GM15510 (cell line): Measurements from ENCODE around the gene SLC7A4.
A peak's percentile ranks its signal among the peaks of the same experiment; 100 is the strongest.

Experiments
- POLR2A ChIP-seq: IDR thresholded peaks from 3 replicates; pipeline ENCODE4 v1.6.1; 2011; ENCODE audit warnings: borderline replicate concordance; ENCODE audit not compliant: insufficient read length; ENCODE audit errors: extremely low read depth

SLC7A4 gene

GRCh38 chr22:20988573-20989322, 43.6 kb downstream of the SLC7A4 start:
- TF ChIP-seq POLR2A: no peak

- TF ChIP-seq POLR2A: no peak
These were observed 45.0 kb downstream of the SLC7A4 start for GRCh38 chr22:20987375-20987774.

GRCh38 chr22:20986365-20986764, 46.0 kb downstream of the SLC7A4 start:
- TF ChIP-seq POLR2A: no peak

DNA sequence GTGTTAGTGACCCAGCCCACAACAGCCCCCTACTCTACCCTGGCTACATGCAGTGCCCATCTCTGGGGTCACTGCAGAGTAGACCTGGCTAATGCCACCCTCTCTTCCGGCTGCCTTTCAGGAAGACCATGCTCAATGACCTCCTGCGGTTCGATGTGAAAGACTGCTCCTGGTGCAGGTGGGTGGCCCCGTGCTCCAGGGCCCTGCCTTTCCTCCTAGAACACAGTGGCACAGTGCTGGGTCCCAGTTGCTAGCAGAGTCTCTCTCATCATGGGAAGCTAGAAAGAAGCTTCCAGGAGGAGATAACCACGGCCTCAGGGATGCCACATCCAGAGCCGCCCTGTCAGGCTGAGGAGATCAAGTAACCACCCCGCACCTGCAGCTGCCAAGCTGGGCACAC, 46.6 kb downstream of the SLC7A4 start:
- TF ChIP-seq POLR2A: no peak

- TF ChIP-seq POLR2A: no peak
These were observed 49.1 kb downstream of the SLC7A4 start for GRCh38 chr22:20983081-20983771.

DNA sequence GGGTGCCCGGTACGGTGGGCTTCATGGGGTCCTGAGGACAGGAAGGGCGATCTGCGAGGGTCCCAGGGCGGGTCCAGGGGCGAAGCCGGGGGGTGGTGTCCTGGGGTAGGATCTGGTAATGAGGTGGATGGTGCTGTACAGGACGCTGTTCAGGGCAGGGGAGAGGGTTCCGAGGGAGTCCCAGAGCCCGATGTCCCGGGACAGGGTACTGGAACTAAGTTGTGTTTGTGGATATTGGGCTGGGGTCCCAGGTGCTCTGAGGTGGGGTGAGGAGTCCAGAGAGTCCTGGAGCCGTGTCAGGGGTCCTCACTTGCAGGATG, 49.8 kb downstream of the SLC7A4 start:
- no peak for TF ChIP-seq POLR2A

GRCh38 chr22:20981787-20982562, 50.4 kb downstream of the SLC7A4 start, which contains the start of gene LZTR1:
Gene LZTR1 (plus strand): TSS chr22:20982297. CDS start chr22:20982372, 75 bp downstream.
- TF ChIP-seq POLR2A: peak; percentile 99

GRCh38 chr22:20980938-20981722, 51.2 kb downstream of the SLC7A4 start:
- TF ChIP-seq POLR2A: no peak

- no peak for TF ChIP-seq POLR2A
These were observed 51.8 kb downstream of the SLC7A4 start for GRCh38 chr22:20980523-20980922.

DNA sequence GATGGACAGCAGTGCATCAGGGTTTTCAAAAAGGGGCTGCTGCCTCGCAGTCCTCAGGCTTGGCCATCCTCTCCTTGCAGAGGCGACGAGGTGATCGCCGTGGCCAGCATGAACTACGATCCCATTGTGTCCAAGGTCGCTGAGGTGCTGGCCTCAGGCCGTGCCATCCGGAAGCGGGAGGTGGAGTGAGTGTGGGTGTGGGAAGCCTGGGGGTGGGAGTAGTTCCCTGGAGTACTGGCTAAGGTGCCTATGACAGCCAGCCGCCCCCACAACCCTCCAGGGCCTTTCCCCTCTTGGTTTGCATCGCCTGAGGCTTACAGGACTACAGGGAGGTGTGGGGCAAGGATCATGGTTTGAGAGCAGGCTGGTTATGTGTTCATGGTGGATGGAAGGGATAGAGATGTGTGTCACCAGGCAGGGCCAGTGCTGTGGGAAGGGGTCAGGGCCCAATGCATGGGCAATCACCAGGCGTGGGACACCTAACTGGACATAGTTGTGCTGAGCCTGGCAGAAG, 52.4 kb downstream of the SLC7A4 start:
- no peak for TF ChIP-seq POLR2A

GRCh38 chr22:20979243-20979809, 53.0 kb downstream of the SLC7A4 start:
- no peak for TF ChIP-seq POLR2A
